Stimulated activated naive CD8-positive, alpha-beta T cell treated with anti-CD3 and anti-CD28 coated beads, Interleukin-15, amount 100 ng/mL, for 72 hours (primary cell): ENCODE results near the gene OSBPL7.
A peak's percentile ranks its signal among the peaks of the same experiment; 100 is the strongest.

Experiments
- ATAC-seq: fragments of 150-1000 bp; cut with Tn5 transposase; 2 replicates; pipeline ENCODE4 v1.10.0; 2021; ENCODE audit warnings: mild to moderate bottlenecking, moderate library complexity
- DNase-seq, 2 donors: peaks; one replicate each; pipeline ENCODE4 v3.0.0; 2021 to 2022
- H3K27ac Mint-ChIP-seq, 2 donors: one replicate each; pipeline ENCODE4 v1.8.0; 2022; ENCODE audit warnings: mild to moderate bottlenecking in 2 of 2, mixed read lengths in 2 of 2, moderate library complexity in 2 of 2
- H3K27me3 Mint-ChIP-seq: one replicate; pipeline ENCODE4 v1.8.0; 2022; ENCODE audit warnings: mixed read lengths
- H3K4me1 Mint-ChIP-seq: one replicate; pipeline ENCODE4 v1.8.0; 2022; ENCODE audit warnings: mild to moderate bottlenecking, mixed read lengths
- H3K4me3 Mint-ChIP-seq, 2 donors: one replicate each; pipeline ENCODE4 v1.8.0; 2022; ENCODE audit warnings: mild to moderate bottlenecking in 2 of 2, mixed read lengths in 2 of 2, moderate library complexity in 1 of 2
- H3K9me3 Mint-ChIP-seq, 2 donors: one replicate each; pipeline ENCODE4 v1.8.0; 2022; ENCODE audit warnings: mixed read lengths in 2 of 2

The OSBPL7 gene

GRCh38 chr17:47821424-47822391 is at the start of gene OSBPL7:
Gene OSBPL7 (minus strand): TSS chr17:47821794. CDS start chr17:47820278, 1,516 bp downstream.
- H3K4me1 Mint-ChIP-seq: peaks cover 35% of the 10 kb centered on the region
- no peaks in the 10 kb centered on the region for H3K9me3 Mint-ChIP-seq
- H3K4me3 Mint-ChIP-seq: peak within 1 kb of the TSS; percentile 94 to 100
- H3K27me3 Mint-ChIP-seq: no peaks in the 10 kb centered on the region
- DNase-seq (peak; percentile 70 to 84), ATAC-seq (peak; percentile 98)
- H3K27ac Mint-ChIP-seq: peak within 1 kb of the TSS; percentile 90 to 98

- Mint-ChIP-seq H3K9me3 (no peaks in the 10 kb centered on the region), H3K27ac (no peak overlapping the region), H3K4me1 (no peaks in the 10 kb centered on the region), H3K27me3 (peaks cover 65% of the 10 kb centered on the region), H3K4me3 (no peak overlapping the region)
- no peak for DNase-seq
- ATAC-seq: no peak
Measured at GRCh38 chr17:47871048-47871447, 49.5 kb upstream of the OSBPL7 start.

- no peaks in the 10 kb centered on the region for H3K9me3 Mint-ChIP-seq
- no peak for ATAC-seq
- no peak for DNase-seq
- H3K4me1 Mint-ChIP-seq: peaks cover 10% of the 10 kb centered on the region
- H3K27me3 Mint-ChIP-seq: peaks cover 58% of the 10 kb centered on the region
- no peak overlapping the region for H3K27ac Mint-ChIP-seq
- no peak overlapping the region for H3K4me3 Mint-ChIP-seq
Measured at GRCh38 chr17:47870056-47870455, 48.5 kb upstream of the OSBPL7 start.

GRCh38 chr17:47869114-47869513 is 47.5 kb upstream of the OSBPL7 start:
- no peak overlapping the region for H3K27ac Mint-ChIP-seq
- no peaks in the 10 kb centered on the region for H3K9me3 Mint-ChIP-seq
- no peak for ATAC-seq
- no peak overlapping the region for H3K4me3 Mint-ChIP-seq
- H3K27me3 Mint-ChIP-seq: peaks cover 48% of the 10 kb centered on the region
- no peak for DNase-seq
- peaks cover 17% of the 10 kb centered on the region for H3K4me1 Mint-ChIP-seq

GRCh38 chr17:47867813-47868533 is 46.4 kb upstream of the OSBPL7 start:
- Mint-ChIP-seq H3K4me3 (no peak overlapping the region), H3K27ac (no peak overlapping the region), H3K4me1 (peaks cover 17% of the 10 kb centered on the region), H3K9me3 (no peaks in the 10 kb centered on the region), H3K27me3 (peaks cover 39% of the 10 kb centered on the region)
- no peak for ATAC-seq
- no peak for DNase-seq

- H3K27me3 Mint-ChIP-seq: peaks cover 29% of the 10 kb centered on the region
- ATAC-seq (no peak), DNase-seq (no peak)
- H3K4me3 Mint-ChIP-seq: no peak overlapping the region
- no peaks in the 10 kb centered on the region for H3K9me3 Mint-ChIP-seq
- peaks cover 17% of the 10 kb centered on the region for H3K4me1 Mint-ChIP-seq
- no peak overlapping the region for H3K27ac Mint-ChIP-seq
Measured at GRCh38 chr17:47866941-47867340, 45.3 kb upstream of the OSBPL7 start.

GRCh38 chr17:47864791-47865216 is 43.2 kb upstream of the OSBPL7 start:
- DNase-seq (no peak), ATAC-seq (no peak)
- Mint-ChIP-seq H3K27me3 (peaks cover 14% of the 10 kb centered on the region), H3K4me3 (no peak overlapping the region), H3K4me1 (peaks cover 17% of the 10 kb centered on the region), H3K27ac (peak overlapping the region in 1 of 2 donors; percentile 64), H3K9me3 (no peaks in the 10 kb centered on the region)

GRCh38 chr17:47862621-47863440 is 41.2 kb upstream of the OSBPL7 start:
- peaks cover 17% of the 10 kb centered on the region for H3K4me1 Mint-ChIP-seq
- peaks cover 17% of the 10 kb centered on the region for H3K27me3 Mint-ChIP-seq
- ATAC-seq (no peak), DNase-seq (no peak)
- no peak overlapping the region for H3K27ac Mint-ChIP-seq
- no peak overlapping the region for H3K4me3 Mint-ChIP-seq
- H3K9me3 Mint-ChIP-seq: no peaks in the 10 kb centered on the region

GRCh38 chr17:47860386-47860785 is 38.8 kb upstream of the OSBPL7 start:
- Mint-ChIP-seq H3K4me3 (no peak overlapping the region), H3K9me3 (no peaks in the 10 kb centered on the region), H3K27ac (no peak overlapping the region), H3K27me3 (peaks cover 35% of the 10 kb centered on the region), H3K4me1 (peaks cover 10% of the 10 kb centered on the region)
- DNase-seq: no peak
- ATAC-seq: no peak

- peaks cover 61% of the 10 kb centered on the region for H3K27me3 Mint-ChIP-seq
- H3K4me1 Mint-ChIP-seq: peaks cover 10% of the 10 kb centered on the region
- H3K9me3 Mint-ChIP-seq: no peaks in the 10 kb centered on the region
- DNase-seq (no peak), ATAC-seq (no peak)
- H3K27ac Mint-ChIP-seq: no peak overlapping the region
- H3K4me3 Mint-ChIP-seq: no peak overlapping the region
Measured at GRCh38 chr17:47857551-47858455, 36.2 kb upstream of the OSBPL7 start.

- Mint-ChIP-seq H3K27me3 (peaks cover 70% of the 10 kb centered on the region), H3K4me1 (peaks cover 19% of the 10 kb centered on the region), H3K9me3 (no peaks in the 10 kb centered on the region), H3K27ac (no peak overlapping the region), H3K4me3 (no peak overlapping the region)
- no peak for DNase-seq
- ATAC-seq: no peak
Measured at GRCh38 chr17:47856830-47857229, 35.2 kb upstream of the OSBPL7 start.

GRCh38 chr17:47855737-47856136 is 34.1 kb upstream of the OSBPL7 start:
- ATAC-seq: no peak
- Mint-ChIP-seq H3K9me3 (no peaks in the 10 kb centered on the region), H3K27me3 (peaks cover 79% of the 10 kb centered on the region), H3K4me1 (peaks cover 26% of the 10 kb centered on the region), H3K4me3 (no peak overlapping the region), H3K27ac (peak overlapping the region in 1 of 2 donors; percentile 22)
- no peak for DNase-seq

GRCh38 chr17:47853616-47854015 is 32.0 kb upstream of the OSBPL7 start:
- Mint-ChIP-seq H3K9me3 (no peaks in the 10 kb centered on the region), H3K27ac (no peak overlapping the region), H3K4me3 (no peak overlapping the region), H3K4me1 (peaks cover 44% of the 10 kb centered on the region), H3K27me3 (peaks cover 83% of the 10 kb centered on the region)
- ATAC-seq (no peak), DNase-seq (no peak)

- no peak for DNase-seq
- Mint-ChIP-seq H3K4me3 (peak overlapping the region; percentile 70 to 76), H3K27ac (no peak overlapping the region), H3K27me3 (peaks cover 96% of the 10 kb centered on the region), H3K9me3 (no peaks in the 10 kb centered on the region), H3K4me1 (peaks cover 47% of the 10 kb centered on the region)
- no peak for ATAC-seq
Measured at GRCh38 chr17:47852113-47852949, 30.7 kb upstream of the OSBPL7 start.
